Mammary epithelial cell (primary cell): ENCODE results near the gene LRRC14B.

Experiments used
- CTCF ChIP-seq, 2 donors: IDR thresholded peaks in 1 of 2; conservative IDR thresholded peaks in 1 of 2; 2 replicates each; pipeline ENCODE4 v1.5.1; 2011 to 2012; ENCODE audit warnings: inconsistent platforms in 2 of 2, low read length in 2 of 2, mild to moderate bottlenecking in 2 of 2, control low read depth in 1 of 2, low read depth in 1 of 2; ENCODE audit not compliant: insufficient read depth in 1 of 2; ENCODE audit errors: extremely low read depth in 1 of 2
- EZH2 ChIP-seq: IDR thresholded peaks from 2 replicates; pipeline ENCODE4 v1.6.1; 2012; ENCODE audit warnings: low read length, inconsistent platforms, borderline replicate concordance

GRCh38 chr5:195401-196160, 4.3 kb downstream of the LRRC14B start:
- TF ChIP-seq CTCF (conservative IDR thresholded peaks at IDR 0.05 in 1 of 2, IDR thresholded peaks at IDR 0.05 in 1 of 2; ENCODE audit: extremely low read depth in 1 of 2, insufficient read depth in 1 of 2, low read depth in 1 of 2, low read length in 2 of 2): no peak
- TF ChIP-seq EZH2: no peak
